SU-DHL-6 (cell line): Measurements from ENCODE around the gene EML4.
"Not testable (repeated sequence)": the region's sequence is repeated elsewhere in the genome, so short reads cannot be mapped to it uniquely, and the experiment has no call there.

Experiments
- CTCF ChIP-seq: fragments of 200-600 bp; sonication (generic); IDR thresholded peaks from one replicate; pipeline ENCODE4 v1.5.1; 2017; ENCODE audit warnings: antibody characterized with exemption, mild to moderate bottlenecking, low read length, moderate library complexity; ENCODE audit not compliant: insufficient read depth, poor library complexity, severe bottlenecking
- EZH2phosphoT487 ChIP-seq: fragments of 200-600 bp; sonication (generic), shearing (Covaris generic); conservative IDR thresholded peaks from 2 replicates; pipeline ENCODE4 v1.6.1; 2018; ENCODE audit warnings: mild to moderate bottlenecking, antibody characterized with exemption, low read length, moderate library complexity, mixed read lengths

- TF ChIP-seq CTCF, EZH2phosphoT487: not testable (repeated sequence)
Observed at GRCh38 chr2:42271246-42271645, 102.1 kb downstream of the EML4 start.
